Measurements from ENCODE around the gene PNPLA1.

PNPLA1 gene

GRCh38 chr6:36252005-36252404, 17.9 kb upstream of the PNPLA1 start:
- Histone ChIP-seq H3K9ac (ENCODE audit: low read length) (no peak overlapping the region), H3K79me2 (ENCODE audit: low read length) (no peaks in the 10 kb centered on the region), H3K27me3 (ENCODE audit: low read depth, low read length) (peaks cover 13% of the 10 kb centered on the region), H3K4me2 (ENCODE audit: low read length) (no peak overlapping the region), H3K27ac (ENCODE audit: low read length) (no peak overlapping the region), H3K9me3 (ENCODE audit: insufficient read depth, low read length) (no peaks in the 10 kb centered on the region), H4K20me1 (ENCODE audit: insufficient read depth, low read length) (no peaks in the 10 kb centered on the region), H3K4me3 (ENCODE audit: low read length) (no peak overlapping the region), H3K4me1 (ENCODE audit: low read length) (no peaks in the 10 kb centered on the region), H2AFZ (ENCODE audit: low read depth, low read length) (no peak overlapping the region), H3K36me3 (replicated peaks; ENCODE audit: low read depth, low read length) (no peaks in the 10 kb centered on the region)
- TF ChIP-seq, protein P1, sequence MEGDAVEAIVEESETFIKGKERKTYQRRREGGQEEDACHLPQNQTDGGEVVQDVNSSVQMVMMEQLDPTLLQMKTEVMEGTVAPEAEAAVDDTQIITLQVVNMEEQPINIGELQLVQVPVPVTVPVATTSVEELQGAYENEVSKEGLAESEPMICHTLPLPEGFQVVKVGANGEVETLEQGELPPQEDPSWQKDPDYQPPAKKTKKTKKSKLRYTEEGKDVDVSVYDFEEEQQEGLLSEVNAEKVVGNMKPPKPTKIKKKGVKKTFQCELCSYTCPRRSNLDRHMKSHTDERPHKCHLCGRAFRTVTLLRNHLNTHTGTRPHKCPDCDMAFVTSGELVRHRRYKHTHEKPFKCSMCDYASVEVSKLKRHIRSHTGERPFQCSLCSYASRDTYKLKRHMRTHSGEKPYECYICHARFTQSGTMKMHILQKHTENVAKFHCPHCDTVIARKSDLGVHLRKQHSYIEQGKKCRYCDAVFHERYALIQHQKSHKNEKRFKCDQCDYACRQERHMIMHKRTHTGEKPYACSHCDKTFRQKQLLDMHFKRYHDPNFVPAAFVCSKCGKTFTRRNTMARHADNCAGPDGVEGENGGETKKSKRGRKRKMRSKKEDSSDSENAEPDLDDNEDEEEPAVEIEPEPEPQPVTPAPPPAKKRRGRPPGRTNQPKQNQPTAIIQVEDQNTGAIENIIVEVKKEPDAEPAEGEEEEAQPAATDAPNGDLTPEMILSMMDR (IDR thresholded peaks at IDR 0.05; ENCODE audit: low read depth, low read length): no peak
- TF ChIP-seq EZH2phosphoT487 (IDR thresholded peaks at IDR 0.05; ENCODE audit: low read depth): no peak

GRCh38 chr6:36263390-36264000, 6.4 kb upstream of the PNPLA1 start:
- TF ChIP-seq EZH2phosphoT487 (IDR thresholded peaks at IDR 0.05; ENCODE audit: low read depth): no peak
- TF ChIP-seq, protein P1 (IDR thresholded peaks at IDR 0.05; ENCODE audit: low read depth, low read length): no peak
- H3K36me3 ChIP-seq (replicated peaks; ENCODE audit: low read depth, low read length): no peaks in the 10 kb centered on the region
- no peak overlapping the region for H3K4me3 ChIP-seq (ENCODE audit: low read length)
- H3K79me2 ChIP-seq (ENCODE audit: low read length): no peaks in the 10 kb centered on the region
- H3K4me1 ChIP-seq (ENCODE audit: low read length): peaks cover 5% of the 10 kb centered on the region; the same call in 1 of the 2 replicates
- H3K4me2 ChIP-seq (ENCODE audit: low read length): no peak overlapping the region
- H3K27ac ChIP-seq (ENCODE audit: low read length): no peak overlapping the region
- no peak overlapping the region for H3K9ac ChIP-seq (ENCODE audit: low read length)
- H3K27me3 ChIP-seq (ENCODE audit: low read depth, low read length): peaks cover 31% of the 10 kb centered on the region
- no peak overlapping the region for H2AFZ ChIP-seq (ENCODE audit: low read depth, low read length)
- no peaks in the 10 kb centered on the region for H4K20me1 ChIP-seq (ENCODE audit: insufficient read depth, low read length)
- no peaks in the 10 kb centered on the region for H3K9me3 ChIP-seq (ENCODE audit: insufficient read depth, low read length)

GRCh38 chr6:36265744-36266143, 4.1 kb upstream of the PNPLA1 start:
- H3K9ac ChIP-seq (ENCODE audit: low read length): no peak overlapping the region
- H3K79me2 ChIP-seq (ENCODE audit: low read length): no peaks in the 10 kb centered on the region
- TF ChIP-seq, protein P1 (IDR thresholded peaks at IDR 0.05; ENCODE audit: low read depth, low read length): no peak
- TF ChIP-seq EZH2phosphoT487 (IDR thresholded peaks at IDR 0.05; ENCODE audit: low read depth): no peak
- H3K4me2 ChIP-seq (ENCODE audit: low read length): no peak overlapping the region
- H3K27me3 ChIP-seq (ENCODE audit: low read depth, low read length): peaks cover 29% of the 10 kb centered on the region
- no peak overlapping the region for H3K27ac ChIP-seq (ENCODE audit: low read length)
- no peak overlapping the region for H3K4me3 ChIP-seq (ENCODE audit: low read length)
- H2AFZ ChIP-seq (ENCODE audit: low read depth, low read length): no peak overlapping the region
- no peaks in the 10 kb centered on the region for H4K20me1 ChIP-seq (ENCODE audit: insufficient read depth, low read length)
- H3K36me3 ChIP-seq (replicated peaks; ENCODE audit: low read depth, low read length): no peaks in the 10 kb centered on the region
- H3K4me1 ChIP-seq (ENCODE audit: low read length): peaks cover 5% of the 10 kb centered on the region; the same call in 1 of the 2 replicates
- H3K9me3 ChIP-seq (ENCODE audit: insufficient read depth, low read length): no peaks in the 10 kb centered on the region

- TF ChIP-seq, protein P1 (IDR thresholded peaks at IDR 0.05; ENCODE audit: low read depth, low read length): no peak
- no peak for TF ChIP-seq EZH2phosphoT487 (IDR thresholded peaks at IDR 0.05; ENCODE audit: low read depth)
- Histone ChIP-seq H3K36me3 (replicated peaks; ENCODE audit: low read depth, low read length) (no peaks in the 10 kb centered on the region), H3K27ac (ENCODE audit: low read length) (no peak overlapping the region), H2AFZ (ENCODE audit: low read depth, low read length) (no peak overlapping the region), H3K4me2 (ENCODE audit: low read length) (no peak overlapping the region), H3K27me3 (ENCODE audit: low read depth, low read length) (peaks cover 27% of the 10 kb centered on the region), H3K4me1 (ENCODE audit: low read length) (peaks cover 5% of the 10 kb centered on the region; the same call in 1 of the 2 replicates), H3K79me2 (ENCODE audit: low read length) (no peaks in the 10 kb centered on the region), H3K9me3 (ENCODE audit: insufficient read depth, low read length) (no peaks in the 10 kb centered on the region), H3K9ac (ENCODE audit: low read length) (no peak overlapping the region), H4K20me1 (ENCODE audit: insufficient read depth, low read length) (no peaks in the 10 kb centered on the region), H3K4me3 (ENCODE audit: low read length) (no peak overlapping the region)
These were observed 2.8 kb upstream of the PNPLA1 start for GRCh38 chr6:36266913-36267644.

Data from OCI-LY3 (cell line).